ENCODE measurements around the gene SLC18A3.

GRCh38 chr10:49595713-49596492 lies 14.2 kb upstream of the SLC18A3 start:
- TF ChIP-seq POLR2A (IDR thresholded peaks at IDR 0.05), result no peak
- TF ChIP-seq CTCF (IDR thresholded peaks at IDR 0.05), result no peak
- no peak for TF ChIP-seq EP300 (IDR thresholded peaks at IDR 0.05)

Data from tibial nerve (tissue), 4 donors.